Astrocyte (in vitro differentiated cells and primary cell): ENCODE results near the gene NSL1. TPM values are rescaled to one million over a fixed set of nuclear protein-coding genes. Genes with fewer than 3 reads are reported as not detected.
A peak's percentile ranks its signal among the peaks of the same experiment; 100 is the strongest.

Source experiments
- DNase-seq: peaks from one replicate; pipeline ENCODE4 v3.0.0-alpha.2; 2010; ENCODE audit warnings: low read depth
- FAIRE-seq: peaks from 2 replicates; lab custom pipeline; 2011; peaks lifted over from hg19 to GRCh38; lab: Jason Lieb, UNC
- H2AFZ ChIP-seq: 2 replicates; pipeline ENCODE4 v1.6.0; 2012; ENCODE audit warnings: low read depth, low read length, inconsistent platforms
- H3K27ac ChIP-seq: 2 replicates; pipeline ENCODE4 v1.5.1; 2011; ENCODE audit warnings: low read depth, low read length, inconsistent platforms
- H3K27me3 ChIP-seq: 2 replicates; pipeline ENCODE4 v1.6.0; 2011; ENCODE audit warnings: low read length, inconsistent platforms; ENCODE audit not compliant: insufficient read depth
- H3K36me3 ChIP-seq: 2 replicates; pipeline ENCODE4 v1.5.1; 2011; ENCODE audit warnings: low read length, inconsistent platforms; ENCODE audit not compliant: insufficient read depth
- H3K4me1 ChIP-seq: 2 replicates; pipeline ENCODE4 v1.5.1; 2011; ENCODE audit warnings: low read length, inconsistent platforms; ENCODE audit not compliant: insufficient read depth
- H3K4me2 ChIP-seq: 2 replicates; pipeline ENCODE4 v1.6.0; 2012; ENCODE audit warnings: low read length, inconsistent platforms
- H3K4me3 ChIP-seq: 2 replicates; pipeline ENCODE4 v1.5.1; 2011; ENCODE audit warnings: low read depth, mild to moderate bottlenecking, low read length, inconsistent platforms; ENCODE audit not compliant: insufficient read depth
- H3K79me2 ChIP-seq: 2 replicates; pipeline ENCODE4 v1.6.0; 2012; ENCODE audit warnings: mild to moderate bottlenecking, low read length, inconsistent platforms; ENCODE audit not compliant: insufficient read depth
- H3K9ac ChIP-seq: 2 replicates; pipeline ENCODE4 v1.6.0; 2012; ENCODE audit warnings: mild to moderate bottlenecking, low read length, inconsistent platforms
- H3K9me3 ChIP-seq: 2 replicates; pipeline ENCODE4 v1.5.1; 2012; ENCODE audit warnings: low read depth, mild to moderate bottlenecking, low read length, inconsistent platforms; ENCODE audit not compliant: insufficient read depth
- H4K20me1 ChIP-seq: 2 replicates; pipeline ENCODE4 v1.6.0; 2012; ENCODE audit warnings: low read length, inconsistent platforms; ENCODE audit not compliant: insufficient read depth
- H3K27ac Mint-ChIP-seq: one replicate; pipeline ENCODE4 v1.8.0; 2021; ENCODE audit warnings: mild to moderate bottlenecking, mixed read lengths; ENCODE audit not compliant: unreplicated experiment
- H3K27me3 Mint-ChIP-seq: one replicate; pipeline ENCODE4 v1.8.0; 2021; ENCODE audit warnings: low read depth, mixed read lengths; ENCODE audit not compliant: unreplicated experiment
- H3K36me3 Mint-ChIP-seq: one replicate; pipeline ENCODE4 v1.8.0; 2021; ENCODE audit warnings: low read depth, mixed read lengths; ENCODE audit not compliant: unreplicated experiment
- H3K4me1 Mint-ChIP-seq: one replicate; pipeline ENCODE4 v1.8.0; 2021; ENCODE audit warnings: low read depth, mixed read lengths; ENCODE audit not compliant: unreplicated experiment
- H3K4me3 Mint-ChIP-seq: one replicate; pipeline ENCODE4 v1.8.0; 2021; ENCODE audit warnings: mild to moderate bottlenecking, moderate library complexity, mixed read lengths; ENCODE audit not compliant: unreplicated experiment
- H3K9me3 Mint-ChIP-seq: one replicate; pipeline ENCODE4 v1.8.0; 2021; ENCODE audit warnings: mild to moderate bottlenecking, mixed read lengths; ENCODE audit not compliant: unreplicated experiment
- EZH2 ChIP-seq: IDR thresholded peaks from 2 replicates; pipeline ENCODE4 v1.6.1; 2012; ENCODE audit warnings: mild to moderate bottlenecking, low read length, inconsistent platforms; ENCODE audit not compliant: insufficient read depth
- total RNA-seq: library from RNA; stranded (reverse); gene quantifications from 2 replicates; pipeline ENCODE4 v1.2.1, GENCODE V29; 2021
- TF ChIP-seq, protein P1 (sequence below): IDR thresholded peaks from 2 replicates; pipeline ENCODE4 v1.5.1; 2011; ENCODE audit warnings: low read depth, mild to moderate bottlenecking, inconsistent platforms, low read length, moderate library complexity; ENCODE audit not compliant: insufficient read depth

The NSL1 gene
- total RNA-seq, 1 donor from 2014 or later: 22.6 TPM

DNA sequence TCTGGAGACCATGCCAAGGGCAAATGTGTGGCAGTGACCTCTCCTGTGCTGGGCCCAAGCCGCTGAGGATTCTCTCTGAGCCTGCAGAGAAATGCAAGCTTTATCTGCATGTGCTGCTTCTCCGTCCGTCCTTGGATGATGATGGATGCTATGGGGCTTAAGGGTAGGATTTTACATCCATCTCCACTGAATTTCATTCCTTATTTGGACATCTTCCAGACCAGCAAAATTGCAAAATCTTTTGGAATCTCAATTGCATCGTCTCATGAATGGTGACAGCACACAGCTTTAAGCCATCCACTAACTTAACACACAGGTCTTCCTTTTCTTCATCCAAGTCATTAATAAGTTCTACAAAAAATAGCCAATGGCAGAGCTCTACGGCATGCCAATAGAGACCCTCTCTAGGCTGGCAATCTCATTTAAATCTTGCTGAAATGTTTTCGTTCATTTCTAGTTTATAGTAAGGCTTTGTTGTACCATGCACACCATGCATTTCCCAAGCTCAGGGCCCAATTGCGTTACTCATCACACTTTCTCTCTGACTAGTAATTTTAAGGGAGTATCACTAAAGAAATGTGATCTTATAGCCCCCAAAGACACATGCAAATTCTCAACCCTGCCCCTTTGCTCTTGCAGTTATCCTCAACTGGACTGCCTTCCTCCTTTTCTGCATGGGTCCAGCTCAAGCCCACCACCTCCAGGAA lies 103.1 kb downstream of the NSL1 start:
- Histone ChIP-seq H3K4me2 (no peak overlapping the region), H3K4me1 (no peaks in the 10 kb centered on the region), H3K4me3 (no peak overlapping the region), H3K27me3 (peaks cover 3% of the 10 kb centered on the region), H3K27ac (no peak overlapping the region), H4K20me1 (no peaks in the 10 kb centered on the region), H3K36me3 (no peaks in the 10 kb centered on the region), H3K9ac (no peak overlapping the region), H3K9me3 (no peaks in the 10 kb centered on the region), H2AFZ (no peak overlapping the region), H3K79me2 (no peaks in the 10 kb centered on the region)
- no peak for FAIRE-seq
- peaks cover 29% of the 10 kb centered on the region for H3K27me3 Mint-ChIP-seq
- no peak overlapping the region for H3K4me3 Mint-ChIP-seq
- peaks cover 6% of the 10 kb centered on the region for H3K36me3 Mint-ChIP-seq
- H3K4me1 Mint-ChIP-seq: no peaks in the 10 kb centered on the region
- H3K9me3 Mint-ChIP-seq: no peaks in the 10 kb centered on the region
- DNase-seq: no peak
- no peak for TF ChIP-seq EZH2
- TF ChIP-seq, protein P1, sequence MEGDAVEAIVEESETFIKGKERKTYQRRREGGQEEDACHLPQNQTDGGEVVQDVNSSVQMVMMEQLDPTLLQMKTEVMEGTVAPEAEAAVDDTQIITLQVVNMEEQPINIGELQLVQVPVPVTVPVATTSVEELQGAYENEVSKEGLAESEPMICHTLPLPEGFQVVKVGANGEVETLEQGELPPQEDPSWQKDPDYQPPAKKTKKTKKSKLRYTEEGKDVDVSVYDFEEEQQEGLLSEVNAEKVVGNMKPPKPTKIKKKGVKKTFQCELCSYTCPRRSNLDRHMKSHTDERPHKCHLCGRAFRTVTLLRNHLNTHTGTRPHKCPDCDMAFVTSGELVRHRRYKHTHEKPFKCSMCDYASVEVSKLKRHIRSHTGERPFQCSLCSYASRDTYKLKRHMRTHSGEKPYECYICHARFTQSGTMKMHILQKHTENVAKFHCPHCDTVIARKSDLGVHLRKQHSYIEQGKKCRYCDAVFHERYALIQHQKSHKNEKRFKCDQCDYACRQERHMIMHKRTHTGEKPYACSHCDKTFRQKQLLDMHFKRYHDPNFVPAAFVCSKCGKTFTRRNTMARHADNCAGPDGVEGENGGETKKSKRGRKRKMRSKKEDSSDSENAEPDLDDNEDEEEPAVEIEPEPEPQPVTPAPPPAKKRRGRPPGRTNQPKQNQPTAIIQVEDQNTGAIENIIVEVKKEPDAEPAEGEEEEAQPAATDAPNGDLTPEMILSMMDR: no peak
- no peak overlapping the region for H3K27ac Mint-ChIP-seq

- H4K20me1 ChIP-seq: no peaks in the 10 kb centered on the region
- H2AFZ ChIP-seq: no peak overlapping the region
- no peak overlapping the region for H3K9ac ChIP-seq
- peaks cover 27% of the 10 kb centered on the region for H3K27me3 Mint-ChIP-seq
- H3K4me2 ChIP-seq: no peak overlapping the region
- no peaks in the 10 kb centered on the region for H3K9me3 ChIP-seq
- no peak for TF ChIP-seq EZH2
- TF ChIP-seq, protein P1: no peak
- no peaks in the 10 kb centered on the region for H3K4me1 ChIP-seq
- H3K36me3 Mint-ChIP-seq: peaks cover 6% of the 10 kb centered on the region
- no peak overlapping the region for H3K4me3 ChIP-seq
- H3K4me1 Mint-ChIP-seq: no peaks in the 10 kb centered on the region
- peak overlapping the region; percentile 38 for H3K27ac Mint-ChIP-seq
- no peaks in the 10 kb centered on the region for H3K79me2 ChIP-seq
- no peak overlapping the region for H3K27ac ChIP-seq
- no peaks in the 10 kb centered on the region for H3K36me3 ChIP-seq
- no peak overlapping the region for H3K4me3 Mint-ChIP-seq
- H3K9me3 Mint-ChIP-seq: no peaks in the 10 kb centered on the region
- peaks cover 3% of the 10 kb centered on the region for H3K27me3 ChIP-seq
- DNase-seq: no peak
- FAIRE-seq: no peak
These were observed 103.8 kb downstream of the NSL1 start for GRCh38 chr1:212687811-212688210.

- H3K27me3 ChIP-seq: peaks cover 3% of the 10 kb centered on the region
- no peak for TF ChIP-seq EZH2
- TF ChIP-seq, protein P1: no peak
- no peak for FAIRE-seq
- no peak overlapping the region for H3K4me3 ChIP-seq
- Mint-ChIP-seq H3K27ac (no peak overlapping the region), H3K36me3 (peaks cover 6% of the 10 kb centered on the region), H3K27me3 (peaks cover 27% of the 10 kb centered on the region), H3K4me3 (no peak overlapping the region), H3K4me1 (no peaks in the 10 kb centered on the region), H3K9me3 (no peaks in the 10 kb centered on the region)
- H3K4me2 ChIP-seq: no peak overlapping the region
- no peak overlapping the region for H3K27ac ChIP-seq
- no peaks in the 10 kb centered on the region for H3K9me3 ChIP-seq
- no peak for DNase-seq
- no peak overlapping the region for H2AFZ ChIP-seq
- H3K4me1 ChIP-seq: no peaks in the 10 kb centered on the region
- H3K79me2 ChIP-seq: no peaks in the 10 kb centered on the region
- no peaks in the 10 kb centered on the region for H4K20me1 ChIP-seq
- H3K9ac ChIP-seq: no peak overlapping the region
- H3K36me3 ChIP-seq: no peaks in the 10 kb centered on the region
These were observed 105.0 kb downstream of the NSL1 start for GRCh38 chr1:212686591-212686990.
